NCI-H2171 (cell line): ENCODE measurements around the gene ENO4.

ENCODE experiments used
- DNase-seq: peaks from one replicate; lab custom pipeline; 2025; lab: John Stamatoyannopoulos, UW

Gene ENO4, protein sequence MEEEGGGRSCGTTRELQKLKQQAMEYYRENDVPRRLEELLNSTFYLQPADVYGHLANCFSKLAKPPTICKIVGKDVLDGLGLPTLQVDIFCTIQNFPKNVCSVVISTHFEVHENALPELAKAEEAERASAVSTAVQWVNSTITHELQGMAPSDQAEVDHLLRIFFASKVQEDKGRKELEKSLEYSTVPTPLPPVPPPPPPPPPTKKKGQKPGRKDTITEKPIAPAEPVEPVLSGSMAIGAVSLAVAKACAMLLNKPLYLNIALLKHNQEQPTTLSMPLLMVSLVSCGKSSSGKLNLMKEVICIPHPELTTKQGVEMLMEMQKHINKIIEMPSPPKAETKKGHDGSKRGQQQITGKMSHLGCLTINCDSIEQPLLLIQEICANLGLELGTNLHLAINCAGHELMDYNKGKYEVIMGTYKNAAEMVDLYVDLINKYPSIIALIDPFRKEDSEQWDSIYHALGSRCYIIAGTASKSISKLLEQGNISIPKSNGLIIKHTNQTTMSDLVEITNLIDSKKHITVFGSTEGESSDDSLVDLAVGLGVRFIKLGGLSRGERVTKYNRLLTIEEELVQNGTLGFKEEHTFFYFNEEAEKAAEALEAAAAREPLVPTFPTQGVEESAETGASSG

DNA sequence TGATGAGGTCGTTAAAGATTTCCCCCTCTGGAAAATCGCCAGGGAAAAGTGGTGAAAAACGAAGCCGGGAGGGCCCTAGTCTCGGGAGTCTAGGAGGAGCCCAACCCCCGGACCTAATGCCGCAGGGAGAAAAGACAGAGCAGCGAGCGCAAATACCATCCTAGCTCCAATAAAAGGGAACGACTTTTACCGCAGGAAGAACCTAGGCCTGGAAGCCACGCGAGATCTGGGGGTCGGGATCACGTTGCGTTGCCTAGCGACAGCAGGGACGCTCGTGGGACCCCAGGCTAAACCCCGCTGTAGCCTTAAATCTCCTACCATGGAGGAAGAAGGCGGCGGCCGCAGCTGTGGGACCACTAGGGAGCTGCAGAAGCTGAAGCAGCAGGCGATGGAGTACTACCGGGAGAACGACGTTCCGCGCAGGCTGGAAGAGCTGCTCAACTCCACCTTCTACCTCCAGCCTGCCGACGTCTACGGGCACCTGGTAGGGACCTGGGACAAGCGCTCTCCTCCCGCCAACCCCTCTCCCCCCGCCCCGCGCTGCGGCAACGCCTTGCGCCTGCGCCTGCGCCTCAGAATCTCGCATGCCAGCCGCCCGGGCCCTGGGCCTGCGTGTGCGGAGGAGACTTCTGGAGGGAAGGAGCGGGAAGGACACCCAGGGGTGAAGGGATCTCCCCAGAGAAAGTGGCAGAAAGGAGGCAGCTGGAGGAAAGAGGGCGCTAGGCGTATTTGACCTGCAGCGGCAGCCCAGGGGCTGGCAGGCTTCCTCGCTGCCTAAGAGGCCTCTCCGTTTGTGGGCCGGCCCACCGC is at the start of gene ENO4:
TSS of gene ENO4 (plus strand) at position 252 of the 810 bp plus-strand sequence. CDS start at position 320, 68 bp downstream.
- DNase-seq: peak; percentile 63

DNA sequence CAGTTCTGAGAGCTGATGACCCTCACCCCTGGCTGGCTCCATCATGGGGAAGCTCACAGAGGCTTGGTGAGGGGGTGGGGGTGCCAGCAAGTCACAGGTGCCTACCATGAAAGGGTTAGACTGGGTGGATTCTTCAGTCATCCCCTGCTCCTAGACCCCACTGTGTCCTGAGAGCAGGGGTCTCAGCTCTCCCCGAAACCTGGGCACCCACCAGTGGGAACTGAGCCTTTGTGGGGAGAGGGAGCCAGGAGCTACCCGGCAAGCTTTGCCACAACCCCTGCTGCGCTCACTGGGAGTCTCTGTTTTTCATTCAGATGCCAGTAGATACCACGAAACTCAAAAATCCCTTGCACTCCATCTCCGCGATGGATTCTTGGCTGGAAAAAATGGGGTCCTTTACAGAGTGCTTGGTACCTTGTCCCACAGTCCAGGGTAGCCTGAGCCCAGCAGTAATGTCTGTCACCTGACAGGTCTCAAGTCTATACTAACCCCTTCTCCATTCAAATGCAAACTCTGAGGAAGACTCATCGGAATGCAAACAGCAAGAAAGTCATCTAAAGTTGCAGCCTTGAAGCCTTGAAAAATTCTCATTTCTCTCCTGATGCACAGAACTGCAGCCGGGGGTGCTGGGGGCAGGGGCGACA is 48.9 kb upstream of the ENO4 start:
- DNase-seq: no peak

DNA sequence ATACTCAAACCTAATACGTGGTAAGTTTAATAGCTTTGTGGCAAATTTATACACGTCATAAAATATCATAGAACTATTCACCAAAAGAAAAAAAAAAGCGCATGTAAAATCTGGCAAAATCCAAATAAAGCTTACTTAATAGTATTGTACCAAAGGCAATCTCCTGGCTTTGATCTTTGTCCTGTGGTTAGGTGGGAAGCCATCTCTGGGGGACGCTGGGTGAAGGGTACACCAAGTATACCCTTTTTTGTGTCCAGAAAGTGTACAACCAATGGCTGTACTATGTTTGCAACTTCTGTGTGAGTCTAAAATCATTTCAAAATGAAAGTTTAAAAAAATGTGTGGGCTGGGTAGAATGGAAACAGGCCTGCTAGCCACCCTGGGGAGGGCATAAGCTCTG is 47.6 kb upstream of the ENO4 start:
- no peak for DNase-seq

DNA sequence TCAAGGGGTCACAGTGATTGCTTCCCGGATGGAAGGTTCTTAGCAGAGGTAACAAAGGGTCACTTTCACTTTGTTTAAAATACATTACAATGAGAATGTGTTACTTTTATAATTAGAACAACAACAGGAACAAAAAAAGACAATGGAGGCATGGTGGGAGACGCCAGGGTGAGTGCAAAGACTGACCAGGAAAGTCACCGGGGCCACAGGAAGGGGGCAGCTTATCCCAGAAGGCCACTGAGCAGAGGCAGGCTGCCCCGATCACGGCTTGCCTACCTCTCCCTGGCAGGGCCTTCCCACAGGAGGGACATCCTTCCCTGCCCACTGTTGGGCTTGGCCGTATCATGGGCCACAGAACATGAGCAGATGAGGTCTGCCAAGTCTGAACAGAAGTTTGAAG is 46.8 kb upstream of the ENO4 start:
- DNase-seq: no peak

DNA sequence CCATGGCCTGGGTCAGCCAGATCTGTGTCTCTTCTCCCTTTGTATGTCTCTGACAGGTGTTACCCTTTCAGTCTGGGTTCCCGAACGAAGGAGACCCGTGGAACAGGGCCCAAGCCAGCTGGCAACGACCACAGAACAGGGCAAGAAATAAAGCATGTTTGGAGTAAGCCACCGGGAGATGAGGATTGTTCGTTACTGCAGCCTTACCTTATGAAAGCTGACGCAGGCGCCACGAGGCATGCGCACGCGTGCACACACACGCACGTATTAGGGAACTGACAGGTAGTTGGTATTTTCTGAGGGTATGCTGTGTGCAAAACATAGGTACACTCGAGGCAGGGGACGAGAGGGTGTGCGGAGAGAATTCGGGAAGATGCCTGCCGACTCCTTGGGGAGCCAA is 46.4 kb upstream of the ENO4 start:
- no peak for DNase-seq

DNA sequence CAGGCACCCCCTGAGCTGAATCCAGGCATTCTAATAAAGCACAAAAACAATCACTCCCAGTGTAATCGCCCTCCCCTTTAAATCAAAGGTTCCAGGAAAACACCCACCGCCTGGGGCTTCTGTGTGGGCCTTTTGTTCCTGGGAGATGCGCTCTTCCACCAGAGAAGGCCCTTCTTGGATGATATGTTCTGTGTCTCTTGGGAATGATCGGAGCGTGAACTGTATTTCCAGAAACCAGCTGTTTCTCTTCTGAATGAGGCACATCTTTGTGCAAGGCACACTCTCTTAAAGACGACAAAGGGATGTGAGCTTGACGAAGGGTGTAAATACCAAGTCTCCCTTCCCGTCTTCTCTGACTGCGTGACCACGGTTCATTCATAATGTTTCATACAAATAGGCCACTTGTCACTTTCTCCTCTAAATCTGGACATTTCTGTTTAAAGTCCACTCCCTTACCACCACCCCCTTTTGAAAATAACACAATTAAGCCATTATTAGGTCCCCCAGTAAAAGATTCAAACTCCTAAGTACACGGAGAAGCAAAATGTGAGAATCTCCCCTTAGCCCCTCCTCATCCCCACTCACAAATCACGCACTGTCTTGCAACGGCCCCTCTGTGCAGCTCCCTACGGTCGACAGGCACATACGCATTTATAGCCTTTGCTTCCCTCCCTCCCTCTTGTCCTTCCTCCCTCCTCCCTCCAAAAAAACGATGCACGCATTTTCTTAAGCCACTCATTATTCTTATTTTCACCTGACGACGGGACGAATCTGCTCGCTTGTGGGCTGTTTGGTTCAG is 45.6 kb upstream of the ENO4 start:
- no peak for DNase-seq

DNA sequence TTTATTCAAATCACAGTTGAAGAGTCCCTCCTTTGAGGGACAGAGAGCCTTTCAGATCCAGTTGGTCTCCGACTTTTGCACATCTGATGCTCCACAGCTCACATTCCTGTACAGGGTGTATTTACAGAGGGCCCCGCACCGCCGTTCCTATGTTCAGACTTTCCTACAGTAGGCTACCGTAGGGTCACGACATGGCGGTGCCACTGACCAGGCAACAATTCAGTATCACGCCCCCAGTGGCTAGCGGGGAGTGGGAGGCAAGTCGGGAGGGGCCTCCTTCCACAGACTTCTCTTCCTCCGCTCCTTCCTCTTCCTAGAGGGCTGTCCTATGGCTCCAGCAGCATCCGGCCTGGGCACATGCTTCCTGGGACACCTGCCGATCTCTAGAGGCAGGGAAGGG is 40.6 kb upstream of the ENO4 start:
- no peak for DNase-seq

DNA sequence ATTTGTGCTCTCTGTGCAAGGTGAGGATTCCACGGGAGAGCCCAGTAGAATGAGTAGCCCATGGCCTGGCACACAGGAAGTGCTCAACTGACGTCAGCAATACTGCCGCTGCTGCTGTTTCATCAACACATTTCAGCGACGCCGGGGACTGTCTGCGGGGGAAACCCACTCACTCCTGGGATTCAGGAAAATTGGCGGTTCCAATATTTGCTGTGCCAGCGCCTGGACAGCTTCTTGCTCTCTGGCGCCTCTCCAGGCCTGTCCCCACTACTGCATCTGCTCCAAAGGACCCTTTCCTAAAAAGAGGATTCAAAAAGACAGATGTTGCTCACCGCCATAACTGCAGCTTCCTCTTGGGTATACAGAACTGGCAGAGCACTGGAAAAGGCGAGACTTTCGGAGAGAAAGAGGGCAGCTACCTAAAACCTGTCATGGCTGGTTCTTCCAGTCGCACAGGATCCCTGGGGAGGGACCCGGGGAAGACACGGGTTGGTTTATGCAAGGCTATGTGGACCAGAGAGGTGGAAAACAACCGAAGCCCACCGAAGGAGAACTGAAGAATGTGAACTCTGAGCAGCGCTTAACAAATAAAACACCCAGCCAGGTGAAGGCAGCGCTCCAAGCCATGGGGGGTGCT is 39.7 kb upstream of the ENO4 start:
- no peak for DNase-seq

DNA sequence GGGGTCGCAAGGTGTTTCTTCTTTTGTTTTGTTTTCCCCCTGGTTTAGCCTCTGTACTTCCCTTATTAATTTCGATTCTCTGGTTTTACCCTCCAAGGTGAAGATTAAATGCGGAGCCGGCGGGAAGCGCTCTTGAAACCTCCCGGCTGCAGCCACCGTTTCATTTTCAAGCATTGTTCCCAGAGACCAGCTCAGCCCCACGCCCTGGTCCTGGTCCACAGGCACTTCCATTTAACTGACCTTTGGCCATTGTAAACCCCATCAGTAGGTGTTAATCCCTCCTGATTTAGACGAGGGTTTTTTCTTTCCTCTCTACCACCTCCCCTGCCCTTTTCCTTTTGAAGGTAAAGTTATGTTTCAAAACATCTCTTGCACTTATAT is 39.2 kb upstream of the ENO4 start:
- DNase-seq: no peak

DNA sequence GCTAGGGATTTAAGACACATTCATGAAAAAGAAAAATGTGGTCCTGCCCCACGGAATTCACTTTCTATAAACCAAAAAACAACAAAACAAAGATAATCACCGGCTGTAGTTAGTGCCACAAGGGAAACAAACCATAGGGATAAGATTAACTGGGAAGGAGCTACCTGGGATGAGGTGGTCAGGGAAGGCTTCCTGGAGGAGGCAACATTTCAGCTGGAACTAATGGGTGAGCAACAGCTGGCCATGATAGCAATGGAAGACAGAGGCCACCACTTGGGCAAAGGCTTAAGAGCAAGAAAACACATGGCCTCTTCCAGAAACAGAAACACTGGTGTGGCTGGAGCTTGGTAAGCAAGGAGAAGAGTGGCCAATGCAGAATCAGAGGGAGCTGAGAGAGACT is 38.4 kb upstream of the ENO4 start:
- DNase-seq: no peak

DNA sequence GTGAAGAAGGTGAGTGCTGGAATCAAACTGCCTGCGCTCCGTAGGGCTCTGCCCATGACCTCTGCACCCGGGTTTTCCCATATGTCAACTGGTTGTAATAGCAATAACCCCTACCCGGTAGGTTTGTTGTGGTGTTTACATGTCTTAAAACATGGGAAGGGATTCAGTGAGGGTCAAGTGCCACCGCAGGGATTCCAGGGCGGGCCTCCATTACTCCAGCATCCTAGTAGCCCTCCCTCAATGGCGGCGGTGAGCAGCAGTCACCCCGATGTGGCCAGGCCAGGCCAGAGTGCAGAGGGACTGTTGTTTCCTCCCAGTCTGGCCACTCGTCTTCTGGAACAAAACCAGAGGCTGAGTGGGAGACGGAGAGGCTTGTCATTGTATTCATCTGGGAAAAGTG is 37.6 kb upstream of the ENO4 start:
- no peak for DNase-seq

DNA sequence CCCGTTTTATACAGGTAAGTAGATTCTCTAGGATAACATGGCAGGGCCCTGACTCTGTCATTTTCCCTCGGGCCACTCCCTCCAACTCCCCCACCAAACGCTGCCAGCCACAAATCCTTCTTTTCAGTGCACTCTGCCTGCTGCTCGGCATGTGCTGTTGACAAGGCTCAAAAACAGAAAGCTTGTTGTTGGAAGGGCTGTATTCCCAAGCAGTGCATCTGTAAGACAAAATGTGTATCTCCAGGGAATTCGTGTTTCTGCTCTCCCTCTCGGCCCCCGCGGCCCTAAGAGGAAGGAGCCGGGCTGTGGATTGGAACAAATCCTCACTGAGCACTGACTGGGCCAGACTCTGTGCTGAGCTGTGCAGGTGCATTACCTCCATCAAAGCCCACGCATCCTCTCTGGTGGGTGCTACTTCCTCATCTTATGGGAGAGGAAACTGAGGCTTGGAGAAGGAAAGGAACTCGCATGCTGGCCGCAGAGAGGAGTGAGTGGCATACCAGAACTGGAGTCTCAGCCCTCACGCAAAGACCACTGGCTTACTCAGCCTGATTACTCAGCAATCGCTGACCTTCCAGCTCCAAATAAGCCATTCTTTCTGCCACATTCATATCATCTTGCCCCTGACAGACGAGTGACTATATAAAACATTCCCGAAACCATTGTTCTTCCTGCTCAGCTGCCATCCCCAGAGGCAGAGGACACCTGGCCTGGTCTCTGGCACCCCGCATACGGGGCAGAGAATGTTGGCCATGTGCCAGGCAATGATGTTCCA is 33.5 kb upstream of the ENO4 start:
- DNase-seq: no peak

DNA sequence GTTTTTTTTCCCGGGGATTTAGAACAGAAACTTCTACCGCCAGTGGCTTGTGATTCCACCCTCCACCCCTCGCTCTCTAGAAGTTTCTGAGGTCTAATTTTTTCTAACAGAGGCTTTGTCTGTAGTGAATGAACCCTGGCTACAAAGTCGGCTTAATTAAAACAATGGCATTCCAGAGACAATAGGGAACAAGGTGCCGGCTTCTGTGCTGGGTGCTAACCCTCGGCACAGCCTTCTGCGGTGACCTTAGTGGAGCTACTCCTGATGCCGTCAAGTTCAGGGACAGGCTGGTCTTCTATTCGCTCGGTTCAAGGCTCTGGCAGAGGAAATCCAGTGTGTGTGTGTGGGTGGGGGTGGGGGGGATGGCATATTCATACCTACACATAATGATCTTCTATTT is 32.1 kb upstream of the ENO4 start:
- no peak for DNase-seq

DNA sequence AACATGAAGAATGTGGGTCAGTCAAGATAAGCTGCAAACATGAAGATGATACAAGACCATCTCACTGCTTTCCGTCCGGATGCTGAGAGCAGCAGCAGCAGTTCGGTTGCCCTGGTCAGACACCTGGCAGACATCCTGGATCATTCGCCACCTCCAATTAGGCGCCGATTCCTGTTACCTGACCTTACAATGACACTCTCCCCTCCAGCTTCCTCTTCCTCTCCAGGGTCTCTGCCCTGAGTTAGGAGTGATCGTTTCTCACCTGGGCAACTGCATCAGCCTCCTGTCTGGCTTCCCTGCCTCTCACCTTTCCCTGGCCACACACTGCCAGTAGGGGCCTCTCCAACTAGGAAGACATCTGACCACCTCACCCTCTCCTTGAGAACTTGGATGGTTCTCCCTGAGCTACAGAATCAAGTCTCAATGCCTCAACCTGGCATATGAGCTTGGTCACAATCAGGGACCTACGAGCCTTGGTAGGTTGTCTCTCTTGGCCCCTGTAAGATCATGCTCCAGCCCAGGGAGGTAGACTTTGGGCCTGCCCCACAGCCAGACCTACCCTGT is 31.4 kb upstream of the ENO4 start:
- no peak for DNase-seq

DNA sequence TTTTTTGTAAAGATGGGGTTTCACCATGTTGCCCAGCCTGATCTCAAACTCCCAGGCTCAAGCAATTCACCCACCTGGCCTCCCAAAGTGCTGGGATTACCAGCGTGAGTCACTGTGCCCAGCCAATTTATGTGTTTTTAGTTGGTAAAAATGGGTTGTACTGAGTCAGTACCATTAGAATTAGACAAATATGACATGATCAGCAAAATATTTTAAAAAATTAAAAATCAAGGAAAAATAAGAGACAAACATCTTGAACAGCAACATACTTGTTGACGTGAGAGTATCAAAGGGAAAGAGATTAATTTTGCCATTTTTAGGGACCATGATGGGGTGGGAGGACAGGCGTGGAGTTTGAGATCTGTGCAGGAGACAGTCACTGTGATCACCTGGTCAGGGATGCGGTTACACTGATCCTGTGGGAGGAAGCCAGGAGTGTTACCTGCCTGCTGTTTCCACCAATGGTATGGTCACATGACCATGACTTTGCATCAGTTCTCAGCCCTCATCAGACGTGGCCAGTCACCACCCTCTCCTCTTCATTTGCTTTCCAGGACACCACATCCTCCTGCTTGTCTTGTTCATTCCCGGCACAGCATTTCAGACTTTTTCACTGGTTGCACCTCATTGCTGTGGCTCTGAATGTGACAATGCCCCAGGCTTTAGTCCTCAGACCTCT is 29.2 kb upstream of the ENO4 start:
- DNase-seq: no peak

DNA sequence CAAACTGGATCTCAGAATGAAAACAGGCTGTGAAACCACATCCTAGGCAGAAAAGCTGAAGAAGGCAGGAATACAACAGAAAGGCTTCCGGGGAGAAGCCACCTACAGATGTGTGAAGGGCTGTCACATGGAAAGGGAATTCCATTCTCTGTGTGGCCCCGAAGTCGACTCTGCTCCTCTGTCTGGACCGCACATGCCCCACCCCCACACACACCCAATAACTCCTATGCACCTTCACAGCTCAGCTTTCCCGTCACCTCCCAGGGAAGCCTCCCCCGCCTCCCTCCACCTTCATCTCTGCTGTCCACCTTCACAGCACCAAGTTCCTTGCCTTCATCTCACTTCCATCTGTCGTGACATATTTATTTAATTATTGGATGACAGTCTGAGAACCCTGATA is 23.4 kb upstream of the ENO4 start:
- no peak for DNase-seq

DNA sequence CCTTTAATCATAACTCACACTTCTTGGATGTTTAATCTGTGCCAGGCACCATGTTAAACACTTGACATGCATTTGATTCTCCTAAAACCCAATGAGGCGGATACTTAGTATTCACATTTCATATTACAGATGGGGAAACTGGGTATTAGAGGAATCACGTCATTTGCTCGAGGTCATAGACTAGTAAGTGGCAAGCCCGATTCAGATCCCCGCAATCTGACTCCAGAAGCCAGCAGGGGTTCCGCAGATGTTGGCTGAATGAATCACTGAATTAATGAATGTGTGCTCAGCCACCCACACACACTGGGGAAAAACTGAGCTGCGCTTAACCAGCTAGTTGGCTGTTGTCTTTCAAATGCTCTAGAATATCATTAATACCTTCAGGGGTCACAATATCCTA is 22.5 kb upstream of the ENO4 start:
- no peak for DNase-seq

DNA sequence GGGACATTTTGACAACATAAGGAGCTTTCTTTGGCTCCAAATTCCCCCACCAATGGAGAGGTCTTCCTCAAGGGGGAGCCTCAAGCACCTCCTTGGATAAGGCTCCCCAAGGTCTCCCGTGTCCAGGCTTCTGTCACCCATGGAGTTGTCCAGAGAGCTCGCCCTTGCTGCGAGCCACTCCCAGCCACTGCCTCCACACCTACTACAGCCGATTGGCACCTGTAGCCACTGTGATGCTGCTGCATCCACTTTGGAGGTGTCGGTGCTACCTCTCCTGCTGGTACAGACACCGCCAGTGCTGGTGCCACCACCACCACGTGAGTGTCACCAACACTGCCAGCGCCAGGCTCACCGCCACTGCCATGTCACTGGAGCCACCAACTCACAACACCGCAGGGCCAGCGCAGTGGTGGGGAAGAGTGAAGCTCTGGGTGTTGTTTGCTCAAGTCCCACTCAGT is 22.1 kb upstream of the ENO4 start:
- DNase-seq: no peak

DNA sequence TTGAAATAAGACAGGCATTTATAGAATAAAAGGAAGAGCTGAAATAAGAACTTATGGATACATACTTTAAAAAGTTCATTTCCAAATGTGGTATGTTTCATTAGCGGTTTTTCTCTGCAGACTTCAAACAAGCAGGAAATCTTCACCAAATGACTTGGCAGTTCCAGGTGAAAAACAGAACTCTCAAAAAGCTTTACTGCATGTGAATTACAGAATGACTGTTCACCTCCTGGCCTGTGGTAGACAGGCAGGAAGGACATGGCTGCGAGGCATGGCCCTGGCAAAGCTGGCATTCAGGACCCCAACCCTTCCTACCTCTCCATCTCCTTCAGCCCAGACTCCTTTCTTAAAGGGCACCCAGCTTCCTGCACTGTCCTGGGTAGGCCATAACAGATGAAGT is 21.2 kb upstream of the ENO4 start:
- DNase-seq: no peak
